Calu3 (cell line): ENCODE data around the gene LILRA6. TPM values are rescaled to one million over a fixed set of nuclear protein-coding genes. Genes with fewer than 3 reads are reported as not detected.
"Not testable (repeated sequence)": the region's sequence is repeated elsewhere in the genome, so short reads cannot be mapped to it uniquely, and the experiment has no call there.

ENCODE experiments used
- BruUV-seq: library from RNA; stranded (reverse); fragments of 400-500 nt; replicated peaks from 2 replicates; lab custom pipeline; 2021; lab: Mats Ljungman, UMichigan
- CTCF ChIA-PET: fragments of 300-600 bp; sonication (Branson Sonifier 250); formaldehyde crosslinking; loops from one replicate; lab custom pipeline; 2022; ENCODE audit warnings: antibody characterized with exemption; lab: Charles Lee
- DNase-seq: peaks from one replicate; pipeline ENCODE4 v3.0.0; 2022
- H3K27ac Mint-ChIP-seq: one replicate; pipeline ENCODE4 v1.8.0; 2022; ENCODE audit warnings: mixed read lengths; ENCODE audit not compliant: unreplicated experiment
- H3K27me3 Mint-ChIP-seq: one replicate; pipeline ENCODE4 v1.8.0; 2022; ENCODE audit warnings: mixed read lengths; ENCODE audit not compliant: unreplicated experiment
- H3K36me3 Mint-ChIP-seq: one replicate; pipeline ENCODE4 v1.8.0; 2022; ENCODE audit warnings: mild to moderate bottlenecking, moderate library complexity, mixed read lengths; ENCODE audit not compliant: insufficient read depth, unreplicated experiment
- H3K4me1 Mint-ChIP-seq: one replicate; pipeline ENCODE4 v1.8.0; 2022; ENCODE audit warnings: mild to moderate bottlenecking, low read depth, mixed read lengths; ENCODE audit not compliant: unreplicated experiment
- H3K4me3 Mint-ChIP-seq: one replicate; pipeline ENCODE4 v1.8.0; 2022; ENCODE audit warnings: mild to moderate bottlenecking, low read depth, moderate library complexity, mixed read lengths; ENCODE audit not compliant: unreplicated experiment
- H3K9me3 Mint-ChIP-seq: one replicate; pipeline ENCODE4 v1.8.0; 2022; ENCODE audit warnings: low read depth, mixed read lengths; ENCODE audit not compliant: unreplicated experiment
- intact Hi-C: fragments of 100-400 bp; cut with micrococcal nuclease; formaldehyde crosslinking; loops from one replicate; pipeline ENCODE4 v1.10.0; 2022; ENCODE audit not compliant: unreplicated experiment
- total RNA-seq: library from RNA; stranded (reverse); gene quantifications from 2 replicates; pipeline ENCODE4 v1.2.3, GENCODE V29; 2022
- TF ChIP-seq, protein P1 (sequence below): fragments of 200-600 bp; IDR thresholded peaks from one replicate; pipeline ENCODE4 v1.8.0; 2022; ENCODE audit warnings: antibody characterized with exemption; ENCODE audit not compliant: unreplicated experiment

Gene LILRA6
- total RNA-seq, 1 experiment from 2014 or later, result not detected

GRCh38 chr19:54281007-54281728 is 38.6 kb upstream of the LILRA6 start, which contains the start of gene LILRB2:
LILRB2 (minus strand) TSS chr19:54281110; CDS start chr19:54280496, 614 bp downstream.
- H3K4me1 Mint-ChIP-seq, result no peaks in the 10 kb centered on the region
- TF ChIP-seq, protein P1, sequence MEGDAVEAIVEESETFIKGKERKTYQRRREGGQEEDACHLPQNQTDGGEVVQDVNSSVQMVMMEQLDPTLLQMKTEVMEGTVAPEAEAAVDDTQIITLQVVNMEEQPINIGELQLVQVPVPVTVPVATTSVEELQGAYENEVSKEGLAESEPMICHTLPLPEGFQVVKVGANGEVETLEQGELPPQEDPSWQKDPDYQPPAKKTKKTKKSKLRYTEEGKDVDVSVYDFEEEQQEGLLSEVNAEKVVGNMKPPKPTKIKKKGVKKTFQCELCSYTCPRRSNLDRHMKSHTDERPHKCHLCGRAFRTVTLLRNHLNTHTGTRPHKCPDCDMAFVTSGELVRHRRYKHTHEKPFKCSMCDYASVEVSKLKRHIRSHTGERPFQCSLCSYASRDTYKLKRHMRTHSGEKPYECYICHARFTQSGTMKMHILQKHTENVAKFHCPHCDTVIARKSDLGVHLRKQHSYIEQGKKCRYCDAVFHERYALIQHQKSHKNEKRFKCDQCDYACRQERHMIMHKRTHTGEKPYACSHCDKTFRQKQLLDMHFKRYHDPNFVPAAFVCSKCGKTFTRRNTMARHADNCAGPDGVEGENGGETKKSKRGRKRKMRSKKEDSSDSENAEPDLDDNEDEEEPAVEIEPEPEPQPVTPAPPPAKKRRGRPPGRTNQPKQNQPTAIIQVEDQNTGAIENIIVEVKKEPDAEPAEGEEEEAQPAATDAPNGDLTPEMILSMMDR, result no peak
- H3K27me3 Mint-ChIP-seq, result peaks cover 95% of the 10 kb centered on the region
- BruUV-seq, result no TSS peak
- no peak for DNase-seq
- H3K36me3 Mint-ChIP-seq, result no peaks in the 10 kb centered on the region
- CTCF ChIA-PET, result interaction anchor here (0.6 kb wide), 1 partner anchor 93 kb away, joined by 3 read pairs; no protein-coding TSS in a partner anchor
- H3K4me3 Mint-ChIP-seq, result no peak within 1 kb of the TSS
- no peaks in the 10 kb centered on the region for H3K9me3 Mint-ChIP-seq
- H3K27ac Mint-ChIP-seq, result no peak within 1 kb of the TSS
- intact Hi-C loops, result no loop called here

DNA sequence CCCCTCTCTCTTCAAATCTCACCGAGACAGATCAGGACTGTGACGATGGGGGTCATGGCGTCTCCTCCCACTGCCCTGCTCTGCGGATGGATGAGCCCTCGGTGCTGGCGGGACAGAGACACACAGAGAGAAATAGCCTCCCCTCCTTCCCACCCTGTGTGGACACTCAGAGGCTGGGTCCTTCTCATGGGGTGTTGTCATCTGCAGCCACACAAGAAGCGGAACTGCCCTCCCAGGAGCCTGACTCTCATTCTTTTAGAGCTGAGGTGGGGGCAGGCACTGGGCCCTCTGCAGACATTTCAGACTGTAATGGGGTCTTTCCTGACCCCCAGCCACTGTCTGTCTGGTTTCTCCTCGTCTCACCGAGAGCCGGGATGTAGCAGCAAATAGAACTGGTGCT is 37.9 kb upstream of the LILRA6 start:
- H3K4me1 Mint-ChIP-seq, CTCF ChIA-PET, H3K36me3 Mint-ChIP-seq, H3K4me3 Mint-ChIP-seq, DNase-seq, BruUV-seq, intact Hi-C loops, H3K27ac Mint-ChIP-seq, H3K9me3 Mint-ChIP-seq: not testable (repeated sequence)
- H3K27me3 Mint-ChIP-seq, result peaks cover 100% of the 10 kb centered on the region

DNA sequence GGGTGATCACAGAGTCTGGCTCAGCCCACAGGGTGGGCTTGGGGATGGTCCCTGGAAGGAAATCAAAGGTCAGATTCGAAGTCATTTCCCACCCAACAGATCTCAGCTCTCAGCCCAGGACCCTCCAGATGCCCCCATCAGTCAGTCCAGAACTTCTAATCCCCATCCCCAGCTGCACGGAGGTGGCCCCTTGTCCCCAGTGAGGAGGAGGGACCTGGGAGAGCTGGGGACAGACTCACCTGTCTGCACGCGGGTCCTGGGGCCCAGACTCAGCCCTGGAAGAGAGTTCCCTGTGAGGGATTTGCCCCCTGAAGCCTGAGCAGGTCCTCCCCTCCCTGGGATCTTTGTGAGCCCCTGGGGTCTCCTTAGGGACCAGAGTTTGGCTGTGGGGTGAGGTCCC is 37.4 kb upstream of the LILRA6 start:
- DNase-seq, CTCF ChIA-PET, BruUV-seq, intact Hi-C loops, H3K36me3 Mint-ChIP-seq, H3K9me3 Mint-ChIP-seq, H3K27ac Mint-ChIP-seq, H3K4me3 Mint-ChIP-seq, H3K4me1 Mint-ChIP-seq: not testable (repeated sequence)
- peaks cover 100% of the 10 kb centered on the region for H3K27me3 Mint-ChIP-seq

- CTCF ChIA-PET, result no interaction called here
- DNase-seq, result no peak
- peaks cover 100% of the 10 kb centered on the region for H3K27me3 Mint-ChIP-seq
- no peaks in the 10 kb centered on the region for H3K4me1 Mint-ChIP-seq
- no peak overlapping the region for H3K27ac Mint-ChIP-seq
- TF ChIP-seq, protein P1, result no peak
- no peaks in the 10 kb centered on the region for H3K36me3 Mint-ChIP-seq
- no peaks in the 10 kb centered on the region for H3K9me3 Mint-ChIP-seq
- intact Hi-C loops, result no loop called here
- no TSS peak for BruUV-seq
- no peak overlapping the region for H3K4me3 Mint-ChIP-seq
Measured at GRCh38 chr19:54279406-54279962, 36.9 kb upstream of the LILRA6 start.

DNA sequence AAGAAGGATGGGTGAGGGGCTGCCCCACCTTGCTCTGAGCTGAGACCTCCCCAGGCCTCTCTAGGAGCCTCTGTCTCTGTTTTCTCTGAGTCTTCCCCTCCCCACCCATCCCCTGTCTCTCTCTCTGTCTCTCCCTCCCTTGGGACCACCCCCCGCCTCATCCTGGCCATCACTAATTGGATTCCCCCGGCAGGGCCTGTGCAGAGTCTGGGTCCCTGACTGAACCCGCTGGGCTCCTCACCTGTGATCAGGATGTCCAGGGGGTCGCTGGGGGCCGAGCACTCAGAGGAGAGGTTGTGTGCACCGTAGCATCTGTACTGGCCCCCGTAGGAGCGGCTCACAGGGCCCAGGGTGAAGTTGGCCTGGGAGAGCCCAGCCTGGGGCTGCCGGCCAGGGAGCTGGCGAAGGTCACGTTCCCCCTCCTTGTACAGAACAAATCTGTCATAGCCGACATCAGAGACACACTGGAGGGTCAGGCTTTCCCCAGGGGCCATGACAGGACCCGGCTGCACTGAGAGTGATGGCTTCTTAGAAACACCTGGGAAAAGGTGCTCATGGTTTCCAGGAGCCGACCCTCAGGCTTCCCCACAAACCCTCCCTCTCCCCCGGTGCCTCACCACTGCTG is 36.1 kb upstream of the LILRA6 start:
- H3K4me1 Mint-ChIP-seq, intact Hi-C loops, H3K4me3 Mint-ChIP-seq, H3K36me3 Mint-ChIP-seq, H3K9me3 Mint-ChIP-seq, BruUV-seq, DNase-seq, H3K27ac Mint-ChIP-seq: not testable (repeated sequence)
- peaks cover 100% of the 10 kb centered on the region for H3K27me3 Mint-ChIP-seq
- CTCF ChIA-PET, result interaction anchor here (0.5 kb wide), 1 partner anchor 152 kb away, joined by 3 read pairs; no protein-coding TSS in a partner anchor

DNA sequence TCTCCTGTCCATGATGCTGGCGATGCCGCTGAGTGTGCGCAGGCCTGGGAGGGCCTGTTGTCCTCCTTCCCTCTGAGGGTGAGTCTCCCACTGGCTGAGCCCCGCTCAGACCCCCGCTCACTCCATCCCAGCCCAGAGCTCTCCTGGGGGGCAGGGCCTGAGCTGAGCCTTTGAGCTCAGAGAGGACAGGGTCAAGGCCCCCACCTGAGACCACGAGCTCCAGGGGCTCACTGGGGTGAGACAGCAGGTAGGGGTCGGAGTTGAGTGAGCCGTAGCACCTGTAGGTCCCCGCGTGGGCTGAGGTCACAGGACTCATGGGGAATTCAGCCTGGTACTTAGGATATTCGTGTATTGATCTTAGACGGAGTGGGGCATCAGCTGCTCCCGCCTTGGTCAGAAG is 35.5 kb upstream of the LILRA6 start:
- CTCF ChIA-PET, BruUV-seq, DNase-seq, H3K36me3 Mint-ChIP-seq, H3K9me3 Mint-ChIP-seq, H3K4me1 Mint-ChIP-seq, intact Hi-C loops, H3K4me3 Mint-ChIP-seq, H3K27ac Mint-ChIP-seq: not testable (repeated sequence)
- peaks cover 100% of the 10 kb centered on the region for H3K27me3 Mint-ChIP-seq

- DNase-seq, H3K27ac Mint-ChIP-seq, BruUV-seq, H3K4me1 Mint-ChIP-seq, CTCF ChIA-PET, H3K4me3 Mint-ChIP-seq, intact Hi-C loops, H3K9me3 Mint-ChIP-seq, H3K36me3 Mint-ChIP-seq: not testable (repeated sequence)
- H3K27me3 Mint-ChIP-seq, result peaks cover 100% of the 10 kb centered on the region
Measured at GRCh38 chr19:54277111-54277615, 34.6 kb upstream of the LILRA6 start.
